ENCODE data around the gene WASHC4. TPM values are rescaled to one million over a fixed set of nuclear protein-coding genes. Genes with fewer than 3 reads are reported as not detected.

The WASHC4 gene
- total and polyA plus RNA-seq, 11 donors = 9.3 to 42.9 (median 23.2) TPM

DNA sequence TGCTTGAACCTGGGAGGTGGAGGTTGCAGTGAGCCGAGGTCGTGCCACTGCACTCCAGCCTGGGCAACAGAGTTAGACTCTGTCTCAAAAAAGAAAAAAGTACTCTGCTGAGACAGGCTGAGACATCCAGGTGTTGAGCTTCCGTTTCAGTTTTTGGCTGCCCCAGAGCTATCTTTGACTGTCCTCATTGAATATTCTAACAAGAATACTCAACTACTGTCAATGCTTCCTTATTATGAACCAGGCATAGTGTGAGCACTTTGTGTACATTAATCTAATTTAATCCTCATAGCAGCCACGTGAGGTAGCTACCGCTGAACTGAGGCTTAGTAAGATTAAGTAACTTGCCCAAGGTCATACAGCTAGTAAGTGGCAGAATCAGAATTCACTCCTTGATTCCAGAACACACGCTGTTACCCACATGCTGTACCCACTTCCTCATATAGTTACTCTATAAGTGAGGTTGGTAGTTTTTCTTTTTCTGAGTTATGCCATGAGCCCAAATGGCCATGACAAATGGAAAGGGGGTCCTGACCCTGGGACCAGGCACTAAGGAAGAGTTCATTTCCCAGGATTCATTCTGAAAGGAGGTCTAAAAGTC lies 34.5 kb upstream of the WASHC4 start:
- Histone ChIP-seq H3K36me3 (peaks cover 0 to 26% (median 0%) of the 10 kb centered on the region in 9 donors), H3K27ac (no peak overlapping the region), H3K27me3 (no peaks in the 10 kb centered on the region), H3K4me3 (no peak overlapping the region), H3K4me1 (no peaks in the 10 kb centered on the region), H3K9me3 (no peaks in the 10 kb centered on the region)
- 88 to 96% (median 93%) methylated on average over 6 of the region's 6 CpGs for WGBS, 4 donors
- intact Hi-C loops (cut with DNase I) = no loop called here
- ATAC-seq = no peak
- TF ChIP-seq POLR2A (IDR thresholded peaks at IDR 0.05) = no peak
- TF ChIP-seq, protein P1, sequence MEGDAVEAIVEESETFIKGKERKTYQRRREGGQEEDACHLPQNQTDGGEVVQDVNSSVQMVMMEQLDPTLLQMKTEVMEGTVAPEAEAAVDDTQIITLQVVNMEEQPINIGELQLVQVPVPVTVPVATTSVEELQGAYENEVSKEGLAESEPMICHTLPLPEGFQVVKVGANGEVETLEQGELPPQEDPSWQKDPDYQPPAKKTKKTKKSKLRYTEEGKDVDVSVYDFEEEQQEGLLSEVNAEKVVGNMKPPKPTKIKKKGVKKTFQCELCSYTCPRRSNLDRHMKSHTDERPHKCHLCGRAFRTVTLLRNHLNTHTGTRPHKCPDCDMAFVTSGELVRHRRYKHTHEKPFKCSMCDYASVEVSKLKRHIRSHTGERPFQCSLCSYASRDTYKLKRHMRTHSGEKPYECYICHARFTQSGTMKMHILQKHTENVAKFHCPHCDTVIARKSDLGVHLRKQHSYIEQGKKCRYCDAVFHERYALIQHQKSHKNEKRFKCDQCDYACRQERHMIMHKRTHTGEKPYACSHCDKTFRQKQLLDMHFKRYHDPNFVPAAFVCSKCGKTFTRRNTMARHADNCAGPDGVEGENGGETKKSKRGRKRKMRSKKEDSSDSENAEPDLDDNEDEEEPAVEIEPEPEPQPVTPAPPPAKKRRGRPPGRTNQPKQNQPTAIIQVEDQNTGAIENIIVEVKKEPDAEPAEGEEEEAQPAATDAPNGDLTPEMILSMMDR (IDR thresholded peaks at IDR 0.05) = no peak
- no peak for DNase-seq

DNA sequence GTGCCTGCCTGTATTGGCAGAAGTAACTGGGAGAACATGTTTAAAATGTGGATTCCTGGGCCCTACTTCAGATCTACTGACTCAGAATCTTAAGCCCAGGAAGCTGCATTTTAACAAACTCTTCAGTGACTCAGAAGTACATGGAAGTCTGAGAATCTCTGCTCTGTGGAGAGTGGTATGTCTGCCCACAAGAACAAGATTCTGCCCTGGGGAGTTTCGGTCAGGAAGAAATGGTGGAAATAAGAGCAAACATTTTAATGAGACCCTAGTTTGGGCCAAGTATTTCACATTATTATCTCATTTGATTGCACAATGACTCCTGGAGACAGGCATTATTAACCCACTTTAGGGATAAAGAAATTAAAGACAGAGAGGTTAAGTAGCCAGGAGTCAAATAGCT lies 31.4 kb upstream of the WASHC4 start:
- H3K4me1 ChIP-seq = no peaks in the 10 kb centered on the region
- intact Hi-C loops (cut with DNase I) = no loop called here
- no peak overlapping the region for H3K4me3 ChIP-seq
- H3K27ac ChIP-seq = no peak overlapping the region
- H3K36me3 ChIP-seq = peaks cover 0 to 9% (median 0%) of the 10 kb centered on the region in 9 donors
- DNase-seq (no peak), ATAC-seq (peak in 2 of 4 donors; percentile 42 to 81)
- no peak for TF ChIP-seq POLR2A (IDR thresholded peaks at IDR 0.05)
- TF ChIP-seq, protein P1 (IDR thresholded peaks at IDR 0.05) = no peak
- no peaks in the 10 kb centered on the region for H3K9me3 ChIP-seq
- no peaks in the 10 kb centered on the region for H3K27me3 ChIP-seq
- 83 to 94% (median 88%) methylated on average over 1 of the region's 1 CpG for WGBS, 4 donors

DNA sequence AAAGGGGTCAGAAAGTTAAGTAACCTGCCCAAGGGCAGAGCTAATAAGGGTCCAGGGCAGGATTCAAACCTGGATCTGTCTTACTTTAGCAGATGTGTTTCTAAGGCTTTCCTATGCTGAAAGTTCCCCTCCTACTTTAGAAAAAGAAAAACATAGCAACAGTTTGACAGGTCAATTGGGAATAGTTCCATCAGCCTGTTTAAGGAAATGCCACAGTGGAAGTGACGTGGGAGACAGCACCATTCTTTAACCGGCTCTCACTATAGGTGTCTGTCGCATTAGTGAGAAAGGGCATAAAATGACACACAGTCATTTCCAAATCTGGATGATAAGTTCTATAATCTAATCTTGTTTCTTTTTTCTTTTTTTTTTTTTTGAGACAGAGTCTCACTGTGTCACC lies 30.6 kb upstream of the WASHC4 start:
- no peak for TF ChIP-seq POLR2A (IDR thresholded peaks at IDR 0.05)
- TF ChIP-seq, protein P1 (IDR thresholded peaks at IDR 0.05) = no peak
- Histone ChIP-seq H3K4me1 (no peaks in the 10 kb centered on the region), H3K4me3 (no peak overlapping the region), H3K27ac (no peak overlapping the region), H3K9me3 (no peaks in the 10 kb centered on the region), H3K36me3 (peaks cover 0 to 9% (median 0%) of the 10 kb centered on the region in 9 donors), H3K27me3 (no peaks in the 10 kb centered on the region)
- intact Hi-C loops (cut with DNase I) = no loop called here
- WGBS, 4 donors = 67 to 80% (median 76%) methylated on average over 3 of the region's 3 CpGs
- ATAC-seq (no peak), DNase-seq (no peak)

DNA sequence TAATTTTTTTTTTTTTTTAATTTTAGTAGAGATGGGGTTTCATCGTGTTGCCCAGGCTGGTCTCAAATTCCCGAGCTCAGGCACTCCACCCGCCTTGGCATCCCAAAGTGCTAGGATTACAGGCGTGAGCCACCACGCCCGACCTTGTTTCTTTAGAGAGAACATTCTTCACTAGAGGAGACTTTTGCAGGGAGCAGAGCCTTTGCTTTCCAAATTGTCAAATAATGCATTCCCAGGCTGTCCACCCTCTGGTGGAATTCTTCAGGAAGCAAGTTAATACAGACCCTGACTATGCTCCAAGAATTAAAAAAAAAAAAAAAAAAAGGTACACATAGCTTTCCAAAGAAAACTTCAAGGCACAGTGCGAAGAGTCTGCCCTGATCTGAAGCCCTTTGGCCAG lies 30.1 kb upstream of the WASHC4 start:
- intact Hi-C loops (cut with DNase I) = no loop called here
- Histone ChIP-seq H3K4me1 (no peaks in the 10 kb centered on the region), H3K36me3 (peaks cover 0 to 9% (median 0%) of the 10 kb centered on the region in 9 donors), H3K4me3 (no peak overlapping the region), H3K27me3 (peaks cover 0 to 2% (median 0%) of the 10 kb centered on the region in 9 donors), H3K9me3 (no peaks in the 10 kb centered on the region), H3K27ac (no peak overlapping the region)
- ATAC-seq (peak in 2 of 4 donors; percentile 28 to 56), DNase-seq (no peak)
- WGBS, 4 donors = 84 to 91% (median 88%) methylated on average over 7 of the region's 7 CpGs
- no peak for TF ChIP-seq POLR2A (IDR thresholded peaks at IDR 0.05)
- TF ChIP-seq, protein P1 (IDR thresholded peaks at IDR 0.05) = no peak
